Memory B cell (primary cell): ENCODE results near the gene MUC5AC.

Source experiments
- ATAC-seq: fragments of 150-1000 bp; cut with Tn5 transposase; 2 replicates; pipeline ENCODE4 v1.10.0; 2021; ENCODE audit warnings: low read depth, mild to moderate bottlenecking, moderate library complexity
- DNase-seq, 2 donors: peaks; one replicate each; pipeline ENCODE4 v3.0.0; 2022; ENCODE audit warnings: low spot score in 2 of 2
- H3K27ac Mint-ChIP-seq: one replicate; pipeline ENCODE4 v1.8.0; 2022; ENCODE audit warnings: mild to moderate bottlenecking, moderate library complexity, mixed read lengths
- H3K27me3 Mint-ChIP-seq: one replicate; pipeline ENCODE4 v1.8.0; 2022; ENCODE audit warnings: mixed read lengths
- H3K36me3 Mint-ChIP-seq: one replicate; pipeline ENCODE4 v1.8.0; 2022; ENCODE audit warnings: mild to moderate bottlenecking, mixed read lengths
- H3K4me1 Mint-ChIP-seq: one replicate; pipeline ENCODE4 v1.8.0; 2022; ENCODE audit warnings: mixed read lengths
- H3K4me3 Mint-ChIP-seq: one replicate; pipeline ENCODE4 v1.8.0; 2022; ENCODE audit warnings: mild to moderate bottlenecking, moderate library complexity, mixed read lengths
- H3K9me3 Mint-ChIP-seq: one replicate; pipeline ENCODE4 v1.8.0; 2022; ENCODE audit warnings: mixed read lengths

Gene MUC5AC

GRCh38 chr11:1127664-1128162 is 30.0 kb upstream of the MUC5AC start:
- Mint-ChIP-seq H3K9me3 (peaks cover 15% of the 10 kb centered on the region), H3K36me3 (peaks cover 11% of the 10 kb centered on the region), H3K27me3 (peaks cover 32% of the 10 kb centered on the region), H3K4me3 (no peak overlapping the region), H3K4me1 (peaks cover 12% of the 10 kb centered on the region), H3K27ac (no peak overlapping the region)
- ATAC-seq (no peak), DNase-seq (no peak)

- Mint-ChIP-seq H3K27me3 (peaks cover 25% of the 10 kb centered on the region), H3K4me1 (peaks cover 7% of the 10 kb centered on the region), H3K4me3 (no peak overlapping the region), H3K36me3 (peaks cover 10% of the 10 kb centered on the region), H3K9me3 (peaks cover 17% of the 10 kb centered on the region), H3K27ac (no peak overlapping the region)
- ATAC-seq, result no peak
- DNase-seq, result no peak
Observed at GRCh38 chr11:1128311-1129142, 29.2 kb upstream of the MUC5AC start.

- peaks cover 11% of the 10 kb centered on the region for H3K36me3 Mint-ChIP-seq
- no peak overlapping the region for H3K27ac Mint-ChIP-seq
- H3K27me3 Mint-ChIP-seq, result peaks cover 24% of the 10 kb centered on the region
- peaks cover 7% of the 10 kb centered on the region for H3K4me1 Mint-ChIP-seq
- H3K4me3 Mint-ChIP-seq, result no peak overlapping the region
- ATAC-seq, result no peak
- H3K9me3 Mint-ChIP-seq, result peaks cover 19% of the 10 kb centered on the region
- DNase-seq, result no peak
Observed at GRCh38 chr11:1129143-1129610, 28.6 kb upstream of the MUC5AC start.

DNA sequence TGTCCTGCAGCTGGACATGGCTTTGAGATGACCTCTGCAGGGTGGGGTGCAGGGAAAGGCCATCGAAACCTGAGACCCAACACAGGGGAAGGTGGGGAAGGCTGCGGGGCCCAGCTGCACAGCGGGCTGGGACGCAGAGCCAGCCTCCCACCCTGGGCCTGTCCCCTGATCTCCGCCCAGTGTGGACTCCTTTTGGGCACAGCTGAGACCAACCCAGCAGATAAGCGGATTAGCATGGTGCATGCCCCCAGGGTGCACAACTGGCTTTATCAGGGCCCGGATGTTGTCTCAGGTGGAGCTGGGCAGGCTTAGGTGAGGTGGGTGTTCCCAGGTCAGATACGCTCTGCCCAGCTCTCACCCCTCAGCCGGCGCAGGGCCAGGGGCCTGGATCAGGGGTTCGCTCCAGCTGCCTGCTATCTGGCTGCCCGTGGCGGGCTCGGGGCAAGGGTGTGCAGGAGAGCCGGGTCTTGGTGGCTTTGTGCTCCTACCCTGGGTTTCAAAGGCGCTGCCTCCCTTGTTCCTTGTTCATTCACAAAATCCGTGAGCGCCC is 28.1 kb upstream of the MUC5AC start:
- Mint-ChIP-seq H3K4me1 (peaks cover 2% of the 10 kb centered on the region), H3K27me3 (peaks cover 19% of the 10 kb centered on the region), H3K36me3 (peaks cover 6% of the 10 kb centered on the region), H3K4me3 (no peak overlapping the region), H3K27ac (no peak overlapping the region), H3K9me3 (peaks cover 17% of the 10 kb centered on the region)
- DNase-seq (no peak), ATAC-seq (no peak)

- Mint-ChIP-seq H3K36me3 (peaks cover 7% of the 10 kb centered on the region), H3K27me3 (peaks cover 13% of the 10 kb centered on the region), H3K4me3 (no peak overlapping the region), H3K9me3 (peaks cover 14% of the 10 kb centered on the region), H3K27ac (no peak overlapping the region), H3K4me1 (no peaks in the 10 kb centered on the region)
- no peak for DNase-seq
- no peak for ATAC-seq
Observed at GRCh38 chr11:1130276-1131032, 27.3 kb upstream of the MUC5AC start.

DNA sequence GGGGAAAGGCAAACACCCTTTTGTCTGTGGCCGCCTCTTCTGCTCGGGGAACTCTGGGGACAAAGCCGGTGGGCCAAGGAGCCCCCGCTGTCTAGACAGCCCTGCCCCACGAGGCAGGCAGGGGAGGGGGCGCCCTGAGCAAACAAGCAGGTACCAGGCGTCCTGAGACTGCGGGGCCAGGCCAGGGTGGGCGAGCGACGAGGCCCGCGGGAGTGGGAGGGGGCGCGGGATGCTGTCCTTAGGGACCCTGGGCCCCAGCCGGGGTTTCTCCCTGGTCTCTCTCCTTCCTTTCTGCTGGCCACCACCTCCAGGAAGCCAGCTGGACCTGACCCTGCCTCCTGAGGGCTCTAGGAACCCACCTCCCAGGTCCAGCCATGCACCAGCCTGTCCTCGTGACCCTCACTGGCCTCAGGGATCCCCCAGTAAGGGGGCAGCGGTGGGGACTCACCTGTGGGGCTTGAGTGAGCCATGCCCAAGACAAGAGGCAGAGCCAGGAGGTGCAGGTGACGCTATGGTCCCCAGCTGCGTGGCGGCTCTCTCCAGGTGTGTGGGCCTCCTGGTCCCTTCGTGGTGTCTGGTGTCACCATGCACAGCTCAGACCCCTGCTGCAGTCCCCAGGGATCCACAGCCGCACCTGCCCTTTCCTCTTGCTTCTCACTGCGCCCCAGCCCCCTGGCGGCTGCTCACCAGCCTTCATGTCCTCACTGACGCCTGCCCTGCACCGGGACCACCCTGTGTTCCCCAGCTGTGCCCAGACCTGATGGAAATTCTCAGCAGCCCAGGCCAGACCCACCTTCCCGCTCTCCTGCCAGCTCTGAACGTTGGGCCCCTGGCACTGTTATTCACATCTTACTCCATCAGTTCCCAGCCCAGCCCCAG is 26.5 kb upstream of the MUC5AC start:
- Mint-ChIP-seq H3K4me1 (no peaks in the 10 kb centered on the region), H3K27ac (no peak overlapping the region), H3K4me3 (no peak overlapping the region), H3K27me3 (peaks cover 12% of the 10 kb centered on the region), H3K36me3 (peaks cover 7% of the 10 kb centered on the region), H3K9me3 (peaks cover 13% of the 10 kb centered on the region)
- DNase-seq, result peak in 1 of 2 donors; percentile 6
- no peak for ATAC-seq

GRCh38 chr11:1134848-1135445 is 22.8 kb upstream of the MUC5AC start:
- DNase-seq (no peak), ATAC-seq (no peak)
- Mint-ChIP-seq H3K36me3 (peaks cover 7% of the 10 kb centered on the region), H3K4me3 (no peak overlapping the region), H3K9me3 (peaks cover 15% of the 10 kb centered on the region), H3K27ac (no peak overlapping the region), H3K27me3 (peaks cover 14% of the 10 kb centered on the region), H3K4me1 (no peaks in the 10 kb centered on the region)

GRCh38 chr11:1138097-1138496 is 19.7 kb upstream of the MUC5AC start:
- Mint-ChIP-seq H3K4me1 (no peaks in the 10 kb centered on the region), H3K27me3 (peaks cover 4% of the 10 kb centered on the region), H3K27ac (no peak overlapping the region), H3K9me3 (peaks cover 23% of the 10 kb centered on the region), H3K4me3 (no peak overlapping the region), H3K36me3 (peaks cover 7% of the 10 kb centered on the region)
- DNase-seq (no peak), ATAC-seq (no peak)

DNA sequence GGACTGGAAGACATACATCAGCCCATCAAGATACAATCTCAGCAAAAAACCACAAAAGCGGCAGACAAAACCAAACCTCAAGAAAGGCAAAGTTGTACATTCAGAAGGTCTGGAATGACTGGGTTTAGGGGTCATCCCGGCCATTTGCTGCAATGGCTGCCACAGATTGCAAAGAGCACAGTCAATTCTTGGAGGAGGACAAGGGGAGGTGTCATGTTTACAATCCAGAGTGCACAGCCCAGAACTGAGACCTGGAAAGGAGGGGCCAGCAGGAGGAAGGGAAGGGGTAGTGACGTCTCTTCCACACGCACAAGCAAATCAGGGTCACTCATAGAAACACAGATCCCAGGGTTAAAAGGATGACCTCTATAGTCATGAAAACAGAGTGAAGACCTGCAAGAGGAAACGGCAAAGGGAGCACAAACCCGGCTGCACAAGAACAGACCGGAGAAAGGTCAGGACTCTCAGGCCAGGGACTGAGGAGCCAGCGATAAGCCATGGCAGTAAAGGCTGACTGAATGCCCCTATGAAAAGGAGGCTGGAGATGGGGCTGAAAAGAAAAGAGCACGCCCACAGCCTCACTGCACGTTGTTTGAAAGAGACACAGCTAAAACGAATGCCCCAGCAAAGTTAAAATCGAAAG is 18.2 kb upstream of the MUC5AC start:
- peaks cover 4% of the 10 kb centered on the region for H3K27me3 Mint-ChIP-seq
- DNase-seq, result no peak
- peaks cover 19% of the 10 kb centered on the region for H3K9me3 Mint-ChIP-seq

DNA sequence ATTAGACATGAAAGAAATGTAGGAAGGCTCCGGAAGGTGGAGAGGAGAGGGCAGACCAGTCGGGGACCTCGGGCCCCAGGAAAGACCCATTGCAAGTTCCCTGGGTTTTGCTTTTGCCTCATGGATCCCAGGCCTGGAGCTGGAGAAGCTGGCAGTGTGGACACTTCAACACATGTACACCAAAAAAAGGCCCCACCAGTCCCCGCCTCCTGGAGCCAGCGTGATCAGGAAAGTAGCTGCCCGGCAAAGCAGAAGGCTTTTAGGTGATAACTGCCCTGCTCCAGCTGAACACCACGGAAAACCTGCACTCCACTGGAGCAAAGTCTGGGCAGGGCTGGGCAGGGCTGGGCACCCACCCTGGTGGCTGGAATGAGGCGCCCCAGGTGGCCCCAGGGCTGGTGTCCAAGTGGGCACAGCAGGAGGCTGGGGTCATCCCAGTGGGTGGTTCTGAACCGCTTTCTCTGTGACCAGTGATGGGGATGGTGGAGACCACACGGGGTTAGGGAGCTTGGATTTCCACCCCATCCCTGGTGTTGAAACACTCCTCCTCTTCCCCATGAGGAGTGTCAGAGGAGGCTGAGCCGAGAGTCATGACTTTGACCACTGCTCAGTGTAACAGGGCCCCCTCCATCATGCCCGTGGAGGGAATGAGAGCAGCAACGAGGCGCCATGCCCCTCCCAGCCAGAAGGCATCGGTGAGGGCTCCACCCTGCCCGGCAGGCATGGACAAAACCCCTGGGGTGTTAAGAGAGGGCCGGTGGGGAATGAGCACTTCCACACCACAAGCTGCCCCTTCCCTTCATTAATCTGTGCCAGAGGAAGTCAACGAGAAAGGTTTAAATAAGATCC is 16.9 kb upstream of the MUC5AC start:
- H3K36me3 Mint-ChIP-seq, result peaks cover 3% of the 10 kb centered on the region
- H3K4me1 Mint-ChIP-seq, result no peaks in the 10 kb centered on the region
- no peak overlapping the region for H3K27ac Mint-ChIP-seq
- no peak for DNase-seq
- H3K27me3 Mint-ChIP-seq, result peaks cover 3% of the 10 kb centered on the region
- no peak for ATAC-seq
- peaks cover 16% of the 10 kb centered on the region for H3K9me3 Mint-ChIP-seq
- no peak overlapping the region for H3K4me3 Mint-ChIP-seq

More for the DNA sequence above, 18.2 kb upstream of the MUC5AC start:
- ATAC-seq, result no peak
- H3K36me3 Mint-ChIP-seq, result peaks cover 5% of the 10 kb centered on the region
- no peaks in the 10 kb centered on the region for H3K4me1 Mint-ChIP-seq
- H3K27ac Mint-ChIP-seq, result no peak overlapping the region
- H3K4me3 Mint-ChIP-seq, result no peak overlapping the region

GRCh38 chr11:1146365-1146764 is 11.4 kb upstream of the MUC5AC start:
- Mint-ChIP-seq H3K4me1 (peaks cover 8% of the 10 kb centered on the region), H3K36me3 (peaks cover 3% of the 10 kb centered on the region), H3K27me3 (peaks cover 9% of the 10 kb centered on the region), H3K9me3 (peaks cover 20% of the 10 kb centered on the region), H3K4me3 (no peak overlapping the region), H3K27ac (no peak overlapping the region)
- no peak for DNase-seq
- no peak for ATAC-seq

DNA sequence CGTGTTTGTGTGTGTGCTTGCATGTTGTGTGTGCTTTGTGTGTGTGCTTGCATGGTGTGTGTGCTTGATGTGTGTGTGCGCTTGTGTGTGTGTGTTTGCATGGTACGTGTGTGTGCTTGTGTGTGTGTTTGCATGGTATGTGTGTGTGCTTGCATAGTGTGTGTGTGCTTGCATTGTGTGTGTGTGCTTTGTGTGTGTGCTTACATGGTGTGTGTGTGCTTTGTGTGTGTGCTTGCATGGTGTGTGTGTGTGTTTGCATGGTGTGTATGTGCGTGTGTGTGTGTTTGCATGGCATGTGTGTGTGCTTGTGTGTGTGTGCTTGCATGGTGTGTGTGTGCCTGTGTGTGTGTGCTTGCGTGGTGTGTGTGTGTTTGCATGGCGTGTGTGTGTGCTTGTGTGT is 10.0 kb upstream of the MUC5AC start:
- ATAC-seq (no peak), DNase-seq (no peak)
- Mint-ChIP-seq H3K4me3 (no peak overlapping the region), H3K27me3 (peaks cover 9% of the 10 kb centered on the region), H3K36me3 (peaks cover 3% of the 10 kb centered on the region), H3K4me1 (peaks cover 8% of the 10 kb centered on the region), H3K27ac (no peak overlapping the region), H3K9me3 (peaks cover 10% of the 10 kb centered on the region)
